ENCODE measurements around the gene WNT4. TPM values are rescaled to one million over a fixed set of nuclear protein-coding genes. Genes with fewer than 3 reads are reported as not detected.

Gene WNT4
- total RNA-seq, 2 experiments from 2014 or later, result not detected

GRCh38 chr1:22133247-22133930 is 9.5 kb downstream of the WNT4 start:
- CTCF ChIA-PET, result interaction anchor here (2.1 kb wide), 1 partner anchor 8 kb away, joined by 7 read pairs; no protein-coding TSS in a partner anchor

GRCh38 chr1:22132517-22133235 is 10.2 kb downstream of the WNT4 start:
- ChIA-PET POLR2A (no interaction called here), CTCF (interaction anchor here (1.0 to 2.2 kb wide), 5 partner anchors 7 to 192 kb away, joined by 3 to 8 read pairs (median 4); no protein-coding TSS in a partner anchor)

More at GRCh38 chr1:22133247-22133930, 9.5 kb downstream of the WNT4 start:
- POLR2A ChIA-PET, result no interaction called here

GRCh38 chr1:22131875-22132486 is 10.9 kb downstream of the WNT4 start:
- ChIA-PET CTCF (interaction anchor here (1.0 to 3.5 kb wide), 6 partner anchors 8 to 285 kb away, joined by 3 to 12 read pairs (median 6); no protein-coding TSS in a partner anchor), POLR2A (no interaction called here)

GRCh38 chr1:22131062-22131461 is 11.8 kb downstream of the WNT4 start:
- ChIA-PET POLR2A (no interaction called here), CTCF (interaction anchor here (1.3 to 3.5 kb wide), 7 partner anchors 9 to 511 kb away, joined by 3 to 12 read pairs (median 7); no protein-coding TSS in a partner anchor)

- ChIA-PET POLR2A (no interaction called here), CTCF (interaction anchor here (1.6 to 3.5 kb wide), 2 partner anchors 287 to 513 kb away, joined by 3 to 12 read pairs; no protein-coding TSS in a partner anchor)
Measured at GRCh38 chr1:22129501-22130117, 13.3 kb downstream of the WNT4 start.

GRCh38 chr1:22128392-22128791 is 14.5 kb downstream of the WNT4 start:
- CTCF ChIA-PET, result interaction anchor here (1.6 to 3.5 kb wide), 2 partner anchors 288 to 514 kb away, joined by 3 to 12 read pairs; no protein-coding TSS in a partner anchor
- POLR2A ChIA-PET, result no interaction called here

GRCh38 chr1:22127731-22128130 is 15.2 kb downstream of the WNT4 start:
- ChIA-PET CTCF (interaction anchor here (1.6 kb wide), 1 partner anchor 515 kb away, joined by 3 read pairs; no protein-coding TSS in a partner anchor), POLR2A (no interaction called here)

GRCh38 chr1:22127248-22127647 is 15.6 kb downstream of the WNT4 start:
- CTCF ChIA-PET, result no interaction called here
- POLR2A ChIA-PET, result no interaction called here

- ChIA-PET POLR2A (no interaction called here), CTCF (no interaction called here)
Measured at GRCh38 chr1:22126531-22126930, 16.4 kb downstream of the WNT4 start.

GRCh38 chr1:22124592-22125229 is 18.2 kb downstream of the WNT4 start:
- ChIA-PET POLR2A (no interaction called here), CTCF (no interaction called here)

- ChIA-PET POLR2A (interaction anchor here (0.6 kb wide), 1 partner anchor 23 kb away, joined by 4 read pairs; no protein-coding TSS in a partner anchor), CTCF (interaction anchor here (2.8 kb wide), 1 partner anchor 8 kb away, joined by 8 read pairs; no protein-coding TSS in a partner anchor)
Measured at GRCh38 chr1:22123901-22124404, 18.9 kb downstream of the WNT4 start.

- ChIA-PET CTCF (interaction anchor here (2.8 kb wide), 1 partner anchor 8 kb away, joined by 8 read pairs; no protein-coding TSS in a partner anchor), POLR2A (no interaction called here)
Measured at GRCh38 chr1:22123071-22123390, 19.9 kb downstream of the WNT4 start.

GRCh38 chr1:22122273-22123070 is 20.4 kb downstream of the WNT4 start:
- ChIA-PET CTCF (interaction anchor here (2.8 kb wide), 1 partner anchor 9 kb away, joined by 8 read pairs; no protein-coding TSS in a partner anchor), POLR2A (no interaction called here)

- ChIA-PET CTCF (interaction anchor here (2.8 kb wide), 1 partner anchor 10 kb away, joined by 8 read pairs; no protein-coding TSS in a partner anchor), POLR2A (no interaction called here)
Measured at GRCh38 chr1:22121421-22121911, 21.4 kb downstream of the WNT4 start.

- ChIA-PET CTCF (no interaction called here), POLR2A (no interaction called here)
Measured at GRCh38 chr1:22120469-22120790, 22.5 kb downstream of the WNT4 start.

- ChIA-PET CTCF (interaction anchor here (0.6 kb wide), 1 partner anchor 887 kb away, joined by 3 read pairs; no protein-coding TSS in a partner anchor), POLR2A (no interaction called here)
Measured at GRCh38 chr1:22119626-22120468, 23.1 kb downstream of the WNT4 start.

- POLR2A ChIA-PET, result no interaction called here
- CTCF ChIA-PET, result no interaction called here
Measured at GRCh38 chr1:22118291-22118992, 24.5 kb downstream of the WNT4 start.

Data from activated CD8-positive, alpha-beta memory T cell treated with anti-CD3 and anti-CD28 coated beads for 36 hours (primary cell).